ENCODE measurements around the gene PRKAR1B.

The PRKAR1B gene

DNA sequence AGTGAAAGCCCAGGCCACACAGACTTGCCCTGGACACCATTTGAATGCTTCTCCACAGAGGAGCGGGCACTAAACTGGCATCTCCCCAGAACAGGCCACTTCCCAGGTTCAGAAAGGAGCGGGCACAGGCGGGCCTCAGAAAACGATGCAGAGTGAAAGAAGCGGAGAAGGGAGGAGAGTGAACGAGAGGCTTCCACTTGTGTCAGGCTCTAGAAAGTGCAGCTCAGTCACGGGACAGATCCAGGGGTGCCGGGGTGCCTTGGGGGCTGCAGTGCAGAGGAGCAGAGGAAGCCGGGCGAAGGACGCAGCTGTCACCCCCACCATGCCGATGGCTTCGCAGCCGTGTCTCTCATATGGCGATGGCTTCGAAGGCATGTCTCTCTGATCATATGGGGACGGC lies 26.1 kb upstream of the PRKAR1B start:
- no peak for TF ChIP-seq TCF12 (IDR thresholded peaks at IDR 0.05; ENCODE audit: low read depth)
- no peak for TF ChIP-seq EP300 (IDR thresholded peaks at IDR 0.05; ENCODE audit: borderline replicate concordance)
- no peak for TF ChIP-seq EGR1 (IDR thresholded peaks at IDR 0.05)
- TF ChIP-seq, protein P1, sequence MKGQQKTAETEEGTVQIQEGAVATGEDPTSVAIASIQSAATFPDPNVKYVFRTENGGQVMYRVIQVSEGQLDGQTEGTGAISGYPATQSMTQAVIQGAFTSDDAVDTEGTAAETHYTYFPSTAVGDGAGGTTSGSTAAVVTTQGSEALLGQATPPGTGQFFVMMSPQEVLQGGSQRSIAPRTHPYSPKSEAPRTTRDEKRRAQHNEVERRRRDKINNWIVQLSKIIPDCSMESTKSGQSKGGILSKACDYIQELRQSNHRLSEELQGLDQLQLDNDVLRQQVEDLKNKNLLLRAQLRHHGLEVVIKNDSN (IDR thresholded peaks at IDR 0.05) = no peak
- TF ChIP-seq ZBTB7A (IDR thresholded peaks at IDR 0.05; ENCODE audit: low read depth) = no peak
- no peak for TF ChIP-seq CEBPB (IDR thresholded peaks at IDR 0.05)
- TF ChIP-seq MAX (IDR thresholded peaks at IDR 0.05) = no peak

GRCh38 chr7:751826-752225 lies 24.7 kb upstream of the PRKAR1B start:
- TF ChIP-seq CEBPB (IDR thresholded peaks at IDR 0.05) (no peak), ZBTB7A (IDR thresholded peaks at IDR 0.05; ENCODE audit: low read depth) (no peak), RAD21 (IDR thresholded peaks at IDR 0.05; ENCODE audit: low read depth) (no peak), CREB1 (IDR thresholded peaks at IDR 0.05; ENCODE audit: low read depth) (no peak), FOXM1 (IDR thresholded peaks at IDR 0.05; ENCODE audit: borderline replicate concordance, low read depth) (no peak), TCF12 (IDR thresholded peaks at IDR 0.05; ENCODE audit: low read depth) (no peak), EP300 (IDR thresholded peaks at IDR 0.05; ENCODE audit: borderline replicate concordance) (no peak), EGR1 (IDR thresholded peaks at IDR 0.05) (no peak), MAX (IDR thresholded peaks at IDR 0.05) (no peak)
- TF ChIP-seq, protein P1 (IDR thresholded peaks at IDR 0.05) = no peak
- TF ChIP-seq, protein P2, sequence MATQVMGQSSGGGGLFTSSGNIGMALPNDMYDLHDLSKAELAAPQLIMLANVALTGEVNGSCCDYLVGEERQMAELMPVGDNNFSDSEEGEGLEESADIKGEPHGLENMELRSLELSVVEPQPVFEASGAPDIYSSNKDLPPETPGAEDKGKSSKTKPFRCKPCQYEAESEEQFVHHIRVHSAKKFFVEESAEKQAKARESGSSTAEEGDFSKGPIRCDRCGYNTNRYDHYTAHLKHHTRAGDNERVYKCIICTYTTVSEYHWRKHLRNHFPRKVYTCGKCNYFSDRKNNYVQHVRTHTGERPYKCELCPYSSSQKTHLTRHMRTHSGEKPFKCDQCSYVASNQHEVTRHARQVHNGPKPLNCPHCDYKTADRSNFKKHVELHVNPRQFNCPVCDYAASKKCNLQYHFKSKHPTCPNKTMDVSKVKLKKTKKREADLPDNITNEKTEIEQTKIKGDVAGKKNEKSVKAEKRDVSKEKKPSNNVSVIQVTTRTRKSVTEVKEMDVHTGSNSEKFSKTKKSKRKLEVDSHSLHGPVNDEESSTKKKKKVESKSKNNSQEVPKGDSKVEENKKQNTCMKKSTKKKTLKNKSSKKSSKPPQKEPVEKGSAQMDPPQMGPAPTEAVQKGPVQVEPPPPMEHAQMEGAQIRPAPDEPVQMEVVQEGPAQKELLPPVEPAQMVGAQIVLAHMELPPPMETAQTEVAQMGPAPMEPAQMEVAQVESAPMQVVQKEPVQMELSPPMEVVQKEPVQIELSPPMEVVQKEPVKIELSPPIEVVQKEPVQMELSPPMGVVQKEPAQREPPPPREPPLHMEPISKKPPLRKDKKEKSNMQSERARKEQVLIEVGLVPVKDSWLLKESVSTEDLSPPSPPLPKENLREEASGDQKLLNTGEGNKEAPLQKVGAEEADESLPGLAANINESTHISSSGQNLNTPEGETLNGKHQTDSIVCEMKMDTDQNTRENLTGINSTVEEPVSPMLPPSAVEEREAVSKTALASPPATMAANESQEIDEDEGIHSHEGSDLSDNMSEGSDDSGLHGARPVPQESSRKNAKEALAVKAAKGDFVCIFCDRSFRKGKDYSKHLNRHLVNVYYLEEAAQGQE (IDR thresholded peaks at IDR 0.05; ENCODE audit: low read depth) = no peak

DNA sequence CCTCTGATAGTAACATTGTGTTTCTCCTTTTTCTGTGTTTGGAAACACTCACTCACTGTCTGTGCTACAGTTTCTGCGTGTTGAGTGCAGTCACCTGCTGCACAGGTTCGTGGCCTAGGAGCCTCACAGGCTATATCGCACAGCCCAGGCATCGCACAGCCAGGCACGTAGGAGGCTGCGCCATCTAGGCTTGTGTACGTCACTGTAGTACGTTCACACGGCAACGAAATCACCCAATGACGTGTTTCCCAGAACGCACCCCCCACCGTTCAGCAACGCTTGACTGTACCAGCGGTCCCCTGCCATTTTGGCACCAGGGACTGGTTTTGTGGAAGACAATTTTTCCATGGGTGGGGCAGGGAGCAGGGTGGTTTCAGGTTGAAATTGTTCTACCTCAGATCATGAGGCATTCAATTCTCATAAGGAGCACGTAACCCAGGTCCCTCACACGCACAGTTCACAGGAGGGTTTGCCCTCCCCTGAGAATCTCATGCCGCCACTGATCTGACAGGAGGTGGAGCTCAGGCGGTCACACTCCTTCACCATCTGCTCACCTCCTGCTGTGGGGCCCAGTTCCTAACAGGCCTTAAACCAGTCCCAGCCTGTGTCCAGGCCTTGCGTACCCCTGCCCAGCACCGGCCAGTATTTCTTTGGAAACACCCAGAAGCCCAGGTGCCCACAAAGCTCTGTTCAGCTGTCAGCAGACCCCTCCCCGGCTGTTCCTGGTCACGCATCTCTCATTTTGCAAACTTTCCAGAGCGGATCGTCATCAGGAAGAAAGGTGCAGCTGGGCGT lies 23.2 kb upstream of the PRKAR1B start:
- no peak for TF ChIP-seq EP300 (IDR thresholded peaks at IDR 0.05; ENCODE audit: borderline replicate concordance)
- TF ChIP-seq NFIC (IDR thresholded peaks at IDR 0.05) = no peak
- TF ChIP-seq TAF1 (IDR thresholded peaks at IDR 0.05; ENCODE audit: low read depth) = no peak
- no peak for TF ChIP-seq RAD21 (IDR thresholded peaks at IDR 0.05; ENCODE audit: low read depth)
- TF ChIP-seq CEBPB (IDR thresholded peaks at IDR 0.05) = no peak
- TF ChIP-seq, protein P2 (IDR thresholded peaks at IDR 0.05; ENCODE audit: low read depth) = no peak
- TF ChIP-seq YY1 (IDR thresholded peaks at IDR 0.05; ENCODE audit: low read depth) = no peak
- TF ChIP-seq ZBTB7A (IDR thresholded peaks at IDR 0.05; ENCODE audit: low read depth) = no peak
- TF ChIP-seq MAX (IDR thresholded peaks at IDR 0.05) = no peak
- TF ChIP-seq EGR1 (IDR thresholded peaks at IDR 0.05) = no peak
- TF ChIP-seq FOXM1 (IDR thresholded peaks at IDR 0.05; ENCODE audit: borderline replicate concordance, low read depth) = no peak
- TF ChIP-seq CREB1 (IDR thresholded peaks at IDR 0.05; ENCODE audit: low read depth) = no peak
- TF ChIP-seq TCF12 (IDR thresholded peaks at IDR 0.05; ENCODE audit: low read depth) = no peak
- TF ChIP-seq, protein P1 (IDR thresholded peaks at IDR 0.05) = no peak
- no peak for TF ChIP-seq TEAD4 (IDR thresholded peaks at IDR 0.05)

DNA sequence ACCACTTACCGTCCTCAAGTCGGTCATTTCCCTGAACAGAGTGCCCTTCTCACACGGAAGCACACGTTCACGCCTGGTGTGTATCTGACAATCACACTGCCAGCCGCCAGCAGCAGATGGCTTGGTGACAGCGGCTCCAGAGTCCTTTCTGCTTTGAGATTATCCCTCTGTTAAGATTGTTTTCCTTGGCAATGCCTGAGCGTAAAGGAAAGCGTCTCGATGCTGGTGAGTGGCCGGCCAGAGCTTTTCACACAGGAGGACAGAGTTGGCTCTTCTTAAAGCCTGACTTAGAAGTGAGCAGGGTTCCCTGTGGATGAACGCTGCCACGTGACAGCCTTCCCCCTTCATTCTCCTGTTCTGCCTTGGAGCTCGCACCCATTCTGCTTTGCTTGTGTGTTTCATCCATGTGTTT lies 22.1 kb upstream of the PRKAR1B start:
- TF ChIP-seq, protein P1 (IDR thresholded peaks at IDR 0.05) = no peak
- no peak for TF ChIP-seq MAX (IDR thresholded peaks at IDR 0.05)
- no peak for TF ChIP-seq FOXM1 (IDR thresholded peaks at IDR 0.05; ENCODE audit: borderline replicate concordance, low read depth)
- TF ChIP-seq TEAD4 (IDR thresholded peaks at IDR 0.05) = no peak
- TF ChIP-seq NFIC (IDR thresholded peaks at IDR 0.05) = no peak
- TF ChIP-seq, protein P2 (IDR thresholded peaks at IDR 0.05; ENCODE audit: low read depth) = no peak
- no peak for TF ChIP-seq TCF12 (IDR thresholded peaks at IDR 0.05; ENCODE audit: low read depth)
- TF ChIP-seq EP300 (IDR thresholded peaks at IDR 0.05; ENCODE audit: borderline replicate concordance) = no peak
